ENCODE results near the gene RASSF3. TPM values are rescaled to one million over a fixed set of nuclear protein-coding genes. Genes with fewer than 3 reads are reported as not detected.
A peak's percentile ranks its signal among the peaks of the same experiment; 100 is the strongest.

The RASSF3 gene
- total RNA-seq, 2 experiments from 2014 or later: 16.3 to 49.9 TPM

- POLR2A ChIA-PET: interaction anchor here (0.7 kb wide), 1 partner anchor 42 kb away, joined by 4 read pairs; no protein-coding TSS in a partner anchor
- H4K20me1 ChIP-seq (ENCODE audit: insufficient read depth, low read length): peaks cover 11% of the 10 kb centered on the region; the same call in 1 of the 2 replicates
These were observed 46.1 kb downstream of the RASSF3 start for GRCh38 chr12:64656429-64656828.

GRCh38 chr12:64658892-64659481 lies 48.7 kb downstream of the RASSF3 start:
- TF ChIP-seq CTCF (conservative IDR thresholded peaks at IDR 0.05; ENCODE audit: low read length): no peak
- no peak for TF ChIP-seq EZH2phosphoT487 (IDR thresholded peaks at IDR 0.05; ENCODE audit: borderline replicate concordance, low read depth, low read length)
- Histone ChIP-seq H3K4me2 (ENCODE audit: low read length) (no peak overlapping the region), H3K9me3 (ENCODE audit: low read length) (no peaks in the 10 kb centered on the region), H3K27ac (ENCODE audit: low read depth, low read length, poor library complexity, severe bottlenecking) (no peak overlapping the region), H3K4me1 (ENCODE audit: insufficient read depth, low read length, poor library complexity, severe bottlenecking) (peaks cover 10% of the 10 kb centered on the region), H3K79me2 (ENCODE audit: insufficient read depth, low read depth, low read length) (peaks cover 66% of the 10 kb centered on the region), H3K36me3 (ENCODE audit: insufficient read depth, low read length) (peaks cover 20% of the 10 kb centered on the region), H3K4me3 (ENCODE audit: low read depth, low read length, poor library complexity, severe bottlenecking) (no peak overlapping the region), H4K20me1 (ENCODE audit: insufficient read depth, low read length) (peaks cover 9% of the 10 kb centered on the region; the same call in 1 of the 2 replicates), H3K9me2 (ENCODE audit: insufficient read depth, low read length) (no peaks in the 10 kb centered on the region), H2AFZ (ENCODE audit: low read length) (no peak overlapping the region)
- CTCF ChIA-PET (ENCODE audit: unreplicated experiment): no interaction called here
- DNase-seq (ENCODE audit: low spot score): no peak
- POLR2A ChIA-PET: interaction anchor here (2.3 kb wide), 1 partner anchor 10 kb away, joined by 6 read pairs; no protein-coding TSS in a partner anchor
- intact Hi-C loops (cut with micrococcal nuclease; ENCODE audit: unreplicated experiment): no loop called here
- BruUV-seq (replicated peaks): no TSS peak

More at GRCh38 chr12:64656429-64656828, 46.1 kb downstream of the RASSF3 start:
- TF ChIP-seq CTCF (conservative IDR thresholded peaks at IDR 0.05; ENCODE audit: low read length) (no peak), EZH2phosphoT487 (IDR thresholded peaks at IDR 0.05; ENCODE audit: borderline replicate concordance, low read depth, low read length) (no peak)
- Histone ChIP-seq H3K36me3 (ENCODE audit: insufficient read depth, low read length) (peaks cover 20% of the 10 kb centered on the region), H2AFZ (ENCODE audit: low read length) (no peak overlapping the region), H3K79me2 (ENCODE audit: insufficient read depth, low read depth, low read length) (peaks cover 82% of the 10 kb centered on the region), H3K4me1 (ENCODE audit: insufficient read depth, low read length, poor library complexity, severe bottlenecking) (peaks cover 26% of the 10 kb centered on the region), H3K9me2 (ENCODE audit: insufficient read depth, low read length) (no peaks in the 10 kb centered on the region), H3K4me3 (ENCODE audit: low read depth, low read length, poor library complexity, severe bottlenecking) (no peak overlapping the region), H3K4me2 (ENCODE audit: low read length) (no peak overlapping the region), H3K27ac (ENCODE audit: low read depth, low read length, poor library complexity, severe bottlenecking) (no peak overlapping the region), H3K9me3 (ENCODE audit: low read length) (no peaks in the 10 kb centered on the region)
- intact Hi-C loops (cut with micrococcal nuclease; ENCODE audit: unreplicated experiment): no loop called here
- TSS peak; percentile 18 for BruUV-seq (replicated peaks)
- no peak for DNase-seq (ENCODE audit: low spot score)
- CTCF ChIA-PET (ENCODE audit: unreplicated experiment): no interaction called here

Measured in OCI-LY7 (cell line).